GM12878 (cell line): ENCODE results near the gene PLP1. TPM values are rescaled to one million over a fixed set of nuclear protein-coding genes. Genes with fewer than 3 reads are reported as not detected.

Source experiments
- ATAC-seq: fragments of 200-7000 bp; cut with Tn5 transposase; 3 replicates; pipeline ENCODE4 v1.9.1; 2020; ENCODE audit warnings: mild to moderate bottlenecking, moderate library complexity
- BruUV-seq: library from RNA; stranded (reverse); fragments of 400-500 nt; replicated peaks from 2 replicates; lab custom pipeline; 2021; lab: Mats Ljungman, UMichigan
- CTCF ChIA-PET: fragments of 300-600 bp; sonication (Branson Sonifier 250); formaldehyde crosslinking; extraction: SDS; loops from one replicate; lab custom pipeline; 2021; ENCODE audit warnings: inconsistent platforms; lab: Yijun Ruan, JAX
- POLR2A ChIA-PET: fragments of 350-600 bp; formaldehyde crosslinking; extraction: SDS; loops from one replicate; lab custom pipeline; 2021; ENCODE audit warnings: inconsistent platforms; lab: Charles Lee
- RAD21 ChIA-PET: fragments of 300-600 bp; sonication (Branson Sonifier 250); formaldehyde crosslinking; loops from one replicate; lab custom pipeline; 2023; ENCODE audit warnings: antibody characterized with exemption; ENCODE audit not compliant: unreplicated experiment; lab: Charles Lee
- SMC1A ChIA-PET: fragments of 300-600 bp; sonication (Branson Sonifier 250); formaldehyde crosslinking; loops from one replicate; lab custom pipeline; 2023; ENCODE audit not compliant: unreplicated experiment, uncharacterized antibody; lab: Charles Lee
- DNase-seq: peaks from one replicate; pipeline ENCODE4 v3.0.0-alpha.2; 2011; ENCODE audit warnings: low read depth, low spot score
- FAIRE-seq: peaks from 3 replicates; lab custom pipeline; 2011; peaks lifted over from hg19 to GRCh38; lab: Jason Lieb, UNC
- H2AFZ ChIP-seq: 2 replicates; pipeline ENCODE4 v1.6.0; 2011; ENCODE audit warnings: low read depth, low read length, control low read depth; ENCODE audit not compliant: control insufficient read depth
- H3K27ac ChIP-seq: 2 replicates; pipeline ENCODE4 v1.5.1; 2011; ENCODE audit warnings: control low read depth; ENCODE audit not compliant: control insufficient read depth, insufficient read depth
- H3K27me3 ChIP-seq, 2 experiments: replicated peaks in 1 of 2; 2 replicates each; pipeline versions ENCODE4 v1.6.0 to v1.6.1; 2011; ENCODE audit warnings: low read length in 1 of 2; ENCODE audit not compliant: control insufficient read depth in 2 of 2, insufficient read depth in 2 of 2
- H3K36me3 ChIP-seq, 2 experiments: 2 replicates each; pipeline ENCODE4 v1.5.1; 2011; ENCODE audit warnings: low read length in 1 of 2; ENCODE audit not compliant: control insufficient read depth in 2 of 2, insufficient read depth in 2 of 2
- H3K4me1 ChIP-seq: 2 replicates; pipeline ENCODE4 v1.6.1; 2011; ENCODE audit warnings: mild to moderate bottlenecking, low read length, moderate library complexity, mixed read lengths; ENCODE audit not compliant: control insufficient read depth, insufficient read depth
- H3K4me2 ChIP-seq: 2 replicates; pipeline ENCODE4 v1.6.0; 2011; ENCODE audit warnings: control low read depth; ENCODE audit not compliant: control insufficient read depth, insufficient read depth
- H3K4me3 ChIP-seq: fragments of 200-600 bp; sonication (generic); 2 replicates; pipeline ENCODE4 v1.5.1; 2016
- H3K79me2 ChIP-seq: 2 replicates; pipeline ENCODE4 v1.6.0; 2011; ENCODE audit warnings: low read length; ENCODE audit not compliant: control insufficient read depth, insufficient read depth
- H3K9ac ChIP-seq: 2 replicates; pipeline ENCODE4 v1.8.0; 2011; ENCODE audit warnings: low read length, control low read depth, mixed read lengths; ENCODE audit not compliant: control insufficient read depth, insufficient read depth
- H3K9me3 ChIP-seq: replicated peaks from 3 replicates; pipeline ENCODE4 v1.5.1; 2011; ENCODE audit warnings: mild to moderate bottlenecking, low read length; ENCODE audit not compliant: control insufficient read depth, insufficient read depth
- H4K20me1 ChIP-seq: 2 replicates; pipeline ENCODE4 v1.6.0; 2011; ENCODE audit not compliant: control insufficient read depth, insufficient read depth
- BCL11A ChIP-seq: IDR thresholded peaks from 2 replicates; pipeline ENCODE4 v1.6.1; 2011; ENCODE audit warnings: low read depth, low read length
- EZH2 ChIP-seq: IDR thresholded peaks from 2 replicates; pipeline ENCODE4 v1.6.1; 2012; ENCODE audit warnings: low read depth, mild to moderate bottlenecking, control low read depth, inconsistent platforms, low read length, borderline replicate concordance; ENCODE audit not compliant: control insufficient read depth
- NR2C1 ChIP-seq: fragments of 450-650 bp; IDR thresholded peaks from 2 replicates; pipeline ENCODE4 v1.6.1; 2017; ENCODE audit warnings: antibody characterized with exemption, mild to moderate bottlenecking, moderate library complexity
- RAD51 ChIP-seq: fragments of 450-650 bp; IDR thresholded peaks from 2 replicates; pipeline ENCODE4 v1.6.1; 2016; ENCODE audit warnings: moderate library complexity, mild to moderate bottlenecking, inconsistent platforms
- RCOR1 ChIP-seq: conservative IDR thresholded peaks from 2 replicates; pipeline ENCODE4 v1.6.1; 2012; ENCODE audit warnings: low read depth, low read length, improper control_type of control experiment
- SUZ12 ChIP-seq: fragments of 200-600 bp; sonication (generic); IDR thresholded peaks from one replicate; pipeline ENCODE4 v1.6.1; 2018; ENCODE audit warnings: antibody characterized with exemption, mild to moderate bottlenecking; ENCODE audit not compliant: unreplicated experiment
- WGBS: methylation state at CpG from one replicate; pipeline ENCODE4 v1.1.6; 2016; ENCODE audit warnings: low lambda C conversion rate; ENCODE audit not compliant: insufficient replicate concordance, insufficient coverage; ENCODE audit errors: missing lambda C conversion rate; 5-methylcytosine and 5-hydroxymethylcytosine counted together
- in situ Hi-C: fragments of 300-500 bp; cut with MboI; formaldehyde crosslinking; loops from 9 replicates; pipeline ENCODE4 v1.14.3; 2018; ENCODE audit warnings: mixed read lengths
- intact Hi-C: fragments of 100-400 bp; cut with micrococcal nuclease; formaldehyde crosslinking; loops from one replicate; pipeline ENCODE4 v1.14.2; 2022; ENCODE audit not compliant: unreplicated experiment
- polyA plus RNA-seq, 11 experiments: library from polyadenylated mRNA; depleted of rRNA in 4 of 11; unstranded in 6 of 11; stranded (reverse) in 5 of 11; fragments of >200 nt; fragmentation: Nextera tagmentation in 4 of 11; fragmentation: Illumina TruSeq in 1 of 11; extraction: Ambion mirVana in 4 of 11; extraction: Trizol in 1 of 11; gene quantifications; 1 replicate in 1 of 11; 2 replicates in 10 of 11; pipeline versions ENCODE4 v1.2.1 to v1.2.3, GENCODE V29; 2011 to 2016; ENCODE audit warnings: inconsistent platforms in 2 of 11, missing spikeins in 2 of 11, low read depth in 1 of 11
- total RNA-seq, 4 experiments: library from RNA; depleted of rRNA in 3 of 4; stranded (reverse); fragments of >200 nt in 3 of 4; fragmentation: Illumina TruSeq in 1 of 4; extraction: Trizol in 1 of 4; gene quantifications; 2 replicates each; pipeline versions ENCODE4 v1.2.1 to v1.2.3, GENCODE V29; 2013 to 2021
- TF ChIP-seq, protein P1 (sequence below): IDR thresholded peaks from 2 replicates; pipeline ENCODE4 v1.6.1; 2012; ENCODE audit warnings: improper control_type of control experiment, low read depth, low read length; ENCODE audit not compliant: insufficient replicate concordance

Gene PLP1
- total and polyA plus RNA-seq, 10 of the 15 experiments (the other 5 are each of a cell fraction or from before 2014, with no cell fraction given) = not detected

DNA sequence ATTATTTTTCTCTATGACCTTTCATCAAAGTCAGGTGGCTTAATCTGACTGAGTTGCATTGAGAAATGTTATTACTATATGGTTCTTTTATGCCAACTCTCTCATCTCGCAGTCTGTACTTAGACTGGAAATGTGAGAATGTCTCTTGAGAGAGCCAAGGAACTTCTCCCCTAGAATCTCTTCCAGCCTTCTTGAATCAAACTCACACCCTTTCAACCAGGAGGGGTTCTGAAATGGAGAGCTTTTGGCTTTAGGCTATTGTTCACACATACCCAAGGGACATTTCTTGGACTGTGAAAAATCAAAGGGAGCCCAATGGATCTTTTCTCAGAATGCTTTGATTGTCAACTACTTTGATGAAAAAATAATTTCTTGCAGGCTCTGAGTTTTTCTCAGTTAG lies 5.1 kb downstream of the PLP1 start:
- intact Hi-C loops = no loop called here
- no peak overlapping the region for H3K4me2 ChIP-seq
- POLR2A ChIA-PET = no interaction called here
- DNase-seq (no peak), FAIRE-seq (no peak), ATAC-seq (no peak)
- H3K4me1 ChIP-seq = no peaks in the 10 kb centered on the region
- no peaks in the 10 kb centered on the region for H3K36me3 ChIP-seq
- no peak overlapping the region for H3K4me3 ChIP-seq
- H3K27me3 ChIP-seq = peaks cover 0 to 2% of the 10 kb centered on the region in 2 experiments; a peak in 3 of 4 replicates
- H3K27ac ChIP-seq = no peak overlapping the region
- WGBS = 6% methylated on average over 1 of the region's 1 CpG
- TF ChIP-seq RAD51 = no peak
- TF ChIP-seq RCOR1 = no peak
- TF ChIP-seq EZH2 = no peak
- TF ChIP-seq, protein P1, sequence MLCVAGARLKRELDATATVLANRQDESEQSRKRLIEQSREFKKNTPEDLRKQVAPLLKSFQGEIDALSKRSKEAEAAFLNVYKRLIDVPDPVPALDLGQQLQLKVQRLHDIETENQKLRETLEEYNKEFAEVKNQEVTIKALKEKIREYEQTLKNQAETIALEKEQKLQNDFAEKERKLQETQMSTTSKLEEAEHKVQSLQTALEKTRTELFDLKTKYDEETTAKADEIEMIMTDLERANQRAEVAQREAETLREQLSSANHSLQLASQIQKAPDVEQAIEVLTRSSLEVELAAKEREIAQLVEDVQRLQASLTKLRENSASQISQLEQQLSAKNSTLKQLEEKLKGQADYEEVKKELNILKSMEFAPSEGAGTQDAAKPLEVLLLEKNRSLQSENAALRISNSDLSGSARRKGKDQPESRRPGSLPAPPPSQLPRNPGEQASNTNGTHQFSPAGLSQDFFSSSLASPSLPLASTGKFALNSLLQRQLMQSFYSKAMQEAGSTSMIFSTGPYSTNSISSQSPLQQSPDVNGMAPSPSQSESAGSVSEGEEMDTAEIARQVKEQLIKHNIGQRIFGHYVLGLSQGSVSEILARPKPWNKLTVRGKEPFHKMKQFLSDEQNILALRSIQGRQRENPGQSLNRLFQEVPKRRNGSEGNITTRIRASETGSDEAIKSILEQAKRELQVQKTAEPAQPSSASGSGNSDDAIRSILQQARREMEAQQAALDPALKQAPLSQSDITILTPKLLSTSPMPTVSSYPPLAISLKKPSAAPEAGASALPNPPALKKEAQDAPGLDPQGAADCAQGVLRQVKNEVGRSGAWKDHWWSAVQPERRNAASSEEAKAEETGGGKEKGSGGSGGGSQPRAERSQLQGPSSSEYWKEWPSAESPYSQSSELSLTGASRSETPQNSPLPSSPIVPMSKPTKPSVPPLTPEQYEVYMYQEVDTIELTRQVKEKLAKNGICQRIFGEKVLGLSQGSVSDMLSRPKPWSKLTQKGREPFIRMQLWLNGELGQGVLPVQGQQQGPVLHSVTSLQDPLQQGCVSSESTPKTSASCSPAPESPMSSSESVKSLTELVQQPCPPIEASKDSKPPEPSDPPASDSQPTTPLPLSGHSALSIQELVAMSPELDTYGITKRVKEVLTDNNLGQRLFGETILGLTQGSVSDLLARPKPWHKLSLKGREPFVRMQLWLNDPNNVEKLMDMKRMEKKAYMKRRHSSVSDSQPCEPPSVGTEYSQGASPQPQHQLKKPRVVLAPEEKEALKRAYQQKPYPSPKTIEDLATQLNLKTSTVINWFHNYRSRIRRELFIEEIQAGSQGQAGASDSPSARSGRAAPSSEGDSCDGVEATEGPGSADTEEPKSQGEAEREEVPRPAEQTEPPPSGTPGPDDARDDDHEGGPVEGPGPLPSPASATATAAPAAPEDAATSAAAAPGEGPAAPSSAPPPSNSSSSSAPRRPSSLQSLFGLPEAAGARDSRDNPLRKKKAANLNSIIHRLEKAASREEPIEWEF = no peak
- TF ChIP-seq BCL11A = no peak
- no peak for TF ChIP-seq NR2C1
- no peak for TF ChIP-seq SUZ12
- H3K79me2 ChIP-seq = no peaks in the 10 kb centered on the region
- in situ Hi-C loops = no loop called here
- H2AFZ ChIP-seq = no peak overlapping the region
- SMC1A ChIA-PET = no interaction called here
- H4K20me1 ChIP-seq = no peaks in the 10 kb centered on the region
- no TSS peak for BruUV-seq
- RAD21 ChIA-PET = no interaction called here
- no peak overlapping the region for H3K9ac ChIP-seq
- H3K9me3 ChIP-seq = no peaks in the 10 kb centered on the region
- CTCF ChIA-PET = no interaction called here
